Uterus (tissue), 4 donors: Measurements from ENCODE around the gene MACROH2A1. TPM values are rescaled to one million over a fixed set of nuclear protein-coding genes. Genes with fewer than 3 reads are reported as not detected.

Experiments used
- DNase-seq, 2 donors: peaks; one replicate each; pipeline ENCODE4 v3.0.0-alpha.2; 2019 to 2020
- H3K27ac ChIP-seq, 2 donors: fragments of 200-600 bp; sonication (generic); 1 replicate in 1 of 2; 2 replicates in 1 of 2; pipeline ENCODE4 v1.5.1; 2016 to 2018
- H3K27me3 ChIP-seq, 2 donors: fragments of 200-600 bp; sonication (generic); one replicate each; pipeline ENCODE4 v1.5.1; 2018 to 2019; ENCODE audit warnings: control low read depth in 1 of 2
- H3K36me3 ChIP-seq, 2 donors: fragments of 200-600 bp; sonication (generic); one replicate each; pipeline ENCODE4 v1.5.1; 2019; ENCODE audit warnings: control low read depth in 1 of 2
- H3K4me1 ChIP-seq, 2 donors: fragments of 200-600 bp; sonication (generic); one replicate each; pipeline ENCODE4 v1.5.1; 2018 to 2019; ENCODE audit warnings: control low read depth in 1 of 2
- H3K4me3 ChIP-seq, 2 donors: fragments of 200-600 bp; sonication (generic); 1 replicate in 1 of 2; 2 replicates in 1 of 2; pipeline ENCODE4 v1.5.1; 2018 to 2019; ENCODE audit warnings: mild to moderate bottlenecking in 1 of 2
- H3K9me3 ChIP-seq, 2 donors: fragments of 200-600 bp; sonication (generic); one replicate each; pipeline ENCODE4 v1.5.1; 2019; ENCODE audit warnings: control low read depth in 1 of 2
- POLR2A ChIP-seq, 2 donors: fragments of 450-650 bp; IDR thresholded peaks; one replicate each; pipeline ENCODE4 v1.6.1; 2016; ENCODE audit warnings: antibody characterized with exemption in 2 of 2, mild to moderate bottlenecking in 1 of 2, moderate library complexity in 1 of 2
- intact Hi-C: fragments of 100-400 bp; cut with DNase I; formaldehyde crosslinking; loops from one replicate; pipeline ENCODE4 v1.15.1; 2023; ENCODE audit warnings: low total_unique reads
- total RNA-seq, 4 donors: library from RNA; depleted of rRNA in 3 of 4; stranded (reverse); fragments of >200 nt in 3 of 4; gene quantifications; one replicate each; pipeline versions ENCODE4 v1.1.0 to v1.2.4, GENCODE V29; 2014 to 2023
- TF ChIP-seq, protein P1 (sequence below), 4 experiments: fragments of 200-600 bp in 2 of 4; fragments of 450-650 bp in 2 of 4; sonication (generic) in 2 of 4; IDR thresholded peaks; one replicate each; pipeline ENCODE4 v1.5.1; 2016 to 2019; ENCODE audit warnings: antibody characterized with exemption in 4 of 4, mild to moderate bottlenecking in 2 of 4, moderate library complexity in 1 of 4
- donor health status: DM: yes; HTN: yes; CAD: no.

MACROH2A1 gene
- total RNA-seq, 4 donors from 2014 or later = 121 to 200 (median 141) TPM

DNA sequence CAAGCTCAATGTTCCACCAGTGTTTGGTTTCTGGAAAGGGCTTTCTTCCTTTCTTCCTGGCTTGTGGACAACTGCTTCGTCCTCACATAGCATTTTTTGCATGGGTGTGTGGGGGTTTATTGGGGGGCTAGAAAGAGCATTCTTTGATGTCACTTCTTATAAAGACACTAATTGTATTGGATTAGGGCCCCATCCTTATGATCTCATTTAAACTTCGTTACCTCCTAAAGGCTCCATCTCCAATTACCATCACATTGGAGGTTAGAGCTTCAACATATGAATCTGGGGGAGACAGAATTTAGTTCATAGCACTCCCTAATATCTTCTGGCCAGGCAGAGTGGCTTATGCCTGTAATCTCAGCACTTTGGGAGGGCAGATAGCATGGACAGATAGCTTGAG, 6.1 kb upstream of the MACROH2A1 start:
- intact Hi-C loops = no loop called here
- TF ChIP-seq, protein P1, sequence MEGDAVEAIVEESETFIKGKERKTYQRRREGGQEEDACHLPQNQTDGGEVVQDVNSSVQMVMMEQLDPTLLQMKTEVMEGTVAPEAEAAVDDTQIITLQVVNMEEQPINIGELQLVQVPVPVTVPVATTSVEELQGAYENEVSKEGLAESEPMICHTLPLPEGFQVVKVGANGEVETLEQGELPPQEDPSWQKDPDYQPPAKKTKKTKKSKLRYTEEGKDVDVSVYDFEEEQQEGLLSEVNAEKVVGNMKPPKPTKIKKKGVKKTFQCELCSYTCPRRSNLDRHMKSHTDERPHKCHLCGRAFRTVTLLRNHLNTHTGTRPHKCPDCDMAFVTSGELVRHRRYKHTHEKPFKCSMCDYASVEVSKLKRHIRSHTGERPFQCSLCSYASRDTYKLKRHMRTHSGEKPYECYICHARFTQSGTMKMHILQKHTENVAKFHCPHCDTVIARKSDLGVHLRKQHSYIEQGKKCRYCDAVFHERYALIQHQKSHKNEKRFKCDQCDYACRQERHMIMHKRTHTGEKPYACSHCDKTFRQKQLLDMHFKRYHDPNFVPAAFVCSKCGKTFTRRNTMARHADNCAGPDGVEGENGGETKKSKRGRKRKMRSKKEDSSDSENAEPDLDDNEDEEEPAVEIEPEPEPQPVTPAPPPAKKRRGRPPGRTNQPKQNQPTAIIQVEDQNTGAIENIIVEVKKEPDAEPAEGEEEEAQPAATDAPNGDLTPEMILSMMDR (IDR thresholded peaks at IDR 0.05) = no peak
- no peak for TF ChIP-seq POLR2A (IDR thresholded peaks at IDR 0.05)
- DNase-seq = no peak

DNA sequence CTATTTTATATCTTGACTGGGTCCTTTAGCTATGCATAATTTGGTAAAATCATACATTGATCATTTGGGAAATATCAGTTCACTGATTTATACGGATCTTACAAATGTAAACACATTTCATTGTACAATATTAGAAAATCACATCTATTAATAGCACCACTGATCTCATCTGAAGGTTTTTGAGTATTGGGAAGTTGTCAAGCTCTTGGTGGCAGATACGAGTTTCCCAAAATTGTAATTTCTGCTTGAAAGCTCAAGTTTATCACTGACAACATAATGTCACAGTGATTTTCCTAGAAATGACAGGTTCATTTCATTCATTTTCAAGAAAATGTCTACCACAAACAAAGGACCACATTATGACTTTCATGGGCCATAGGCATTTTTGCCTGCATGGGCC, 3.0 kb upstream of the MACROH2A1 start:
- intact Hi-C loops = no loop called here
- DNase-seq = no peak
- Histone ChIP-seq H3K4me1 (peaks cover 0 to 4% of the 10 kb centered on the region in 2 donors), H3K4me3 (no peak overlapping the region), H3K27ac (no peak overlapping the region), H3K9me3 (no peaks in the 10 kb centered on the region), H3K27me3 (no peaks in the 10 kb centered on the region), H3K36me3 (no peaks in the 10 kb centered on the region)
- TF ChIP-seq, protein P1 (IDR thresholded peaks at IDR 0.05) = no peak
- no peak for TF ChIP-seq POLR2A (IDR thresholded peaks at IDR 0.05)

More for the DNA sequence above, 6.1 kb upstream of the MACROH2A1 start:
- Histone ChIP-seq H3K4me3 (no peak overlapping the region), H3K9me3 (no peaks in the 10 kb centered on the region), H3K27ac (no peak overlapping the region), H3K4me1 (no peaks in the 10 kb centered on the region), H3K36me3 (no peaks in the 10 kb centered on the region), H3K27me3 (no peaks in the 10 kb centered on the region)

DNA sequence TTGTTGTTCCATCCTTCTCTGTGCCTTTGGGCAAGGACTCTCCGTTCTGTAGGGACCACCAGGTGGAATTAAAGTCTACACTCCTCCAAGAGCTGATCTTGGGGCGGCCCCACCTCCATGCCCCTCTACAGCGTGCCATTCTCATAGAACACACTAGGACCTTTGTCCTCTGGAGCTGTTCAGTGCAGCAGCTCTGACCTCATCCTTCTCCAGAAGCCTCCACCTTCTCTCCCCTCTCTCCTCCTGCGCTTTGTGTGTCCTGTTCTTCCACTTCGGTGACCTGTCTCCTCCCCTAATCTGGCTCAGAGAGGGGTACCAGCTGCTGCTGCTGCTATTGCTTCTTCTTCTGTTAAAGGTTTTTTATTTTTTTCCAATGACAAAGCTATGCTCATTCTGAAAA, 1.8 kb upstream of the MACROH2A1 start:
- no peak for DNase-seq
- intact Hi-C loops = no loop called here
- Histone ChIP-seq H3K9me3 (no peaks in the 10 kb centered on the region), H3K4me1 (peaks cover 0 to 4% of the 10 kb centered on the region in 2 donors), H3K36me3 (no peaks in the 10 kb centered on the region), H3K4me3 (no peak overlapping the region), H3K27me3 (no peaks in the 10 kb centered on the region), H3K27ac (no peak overlapping the region)
- no peak for TF ChIP-seq POLR2A (IDR thresholded peaks at IDR 0.05)
- TF ChIP-seq, protein P1 (IDR thresholded peaks at IDR 0.05) = no peak

DNA sequence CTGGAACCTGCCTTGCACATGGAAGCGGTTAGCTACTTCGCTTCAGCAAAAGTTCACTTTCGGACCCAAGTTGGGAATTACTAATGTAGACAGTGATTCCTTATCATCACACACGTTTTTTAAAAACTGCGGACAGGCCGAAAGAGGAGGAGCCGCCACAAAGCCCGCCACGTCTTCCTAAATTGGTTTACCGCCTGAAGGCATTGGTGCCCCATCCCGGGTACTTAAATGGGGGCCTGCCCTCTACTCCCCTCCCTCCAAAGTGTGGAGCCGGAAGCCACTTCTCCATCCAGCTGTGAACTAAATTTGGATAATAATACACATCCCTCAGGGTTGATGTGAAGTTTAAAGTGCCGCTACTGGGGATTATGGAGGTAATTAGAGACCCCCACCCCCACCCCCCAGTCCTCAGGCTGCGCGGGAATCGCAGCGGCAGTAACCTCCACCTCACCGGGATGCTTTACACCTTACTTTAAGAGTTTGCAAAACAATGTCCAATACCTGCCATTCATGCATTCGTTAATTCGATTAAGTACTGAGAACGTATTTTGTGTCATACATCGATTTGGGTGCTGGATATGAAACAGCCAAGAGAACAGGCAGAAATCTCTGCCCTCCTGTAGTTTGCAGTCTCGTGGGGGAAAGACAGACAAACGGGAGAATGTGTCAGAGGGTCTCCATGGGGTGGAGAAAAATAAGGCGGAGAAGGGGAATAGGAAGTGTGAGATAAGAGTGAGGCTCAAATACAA, 937 bp upstream of the MACROH2A1 start:
- no peak for DNase-seq
- intact Hi-C loops = no loop called here
- Histone ChIP-seq H3K27ac (peak overlapping the region; percentile 84 to 93), H3K4me3 (peak overlapping the region; percentile 68 to 69), H3K9me3 (no peaks in the 10 kb centered on the region), H3K4me1 (peaks cover 0 to 7% of the 10 kb centered on the region in 2 donors), H3K36me3 (no peaks in the 10 kb centered on the region), H3K27me3 (no peaks in the 10 kb centered on the region)
- TF ChIP-seq POLR2A (IDR thresholded peaks at IDR 0.05) = no peak
- TF ChIP-seq, protein P1 (IDR thresholded peaks at IDR 0.05) = no peak

DNA sequence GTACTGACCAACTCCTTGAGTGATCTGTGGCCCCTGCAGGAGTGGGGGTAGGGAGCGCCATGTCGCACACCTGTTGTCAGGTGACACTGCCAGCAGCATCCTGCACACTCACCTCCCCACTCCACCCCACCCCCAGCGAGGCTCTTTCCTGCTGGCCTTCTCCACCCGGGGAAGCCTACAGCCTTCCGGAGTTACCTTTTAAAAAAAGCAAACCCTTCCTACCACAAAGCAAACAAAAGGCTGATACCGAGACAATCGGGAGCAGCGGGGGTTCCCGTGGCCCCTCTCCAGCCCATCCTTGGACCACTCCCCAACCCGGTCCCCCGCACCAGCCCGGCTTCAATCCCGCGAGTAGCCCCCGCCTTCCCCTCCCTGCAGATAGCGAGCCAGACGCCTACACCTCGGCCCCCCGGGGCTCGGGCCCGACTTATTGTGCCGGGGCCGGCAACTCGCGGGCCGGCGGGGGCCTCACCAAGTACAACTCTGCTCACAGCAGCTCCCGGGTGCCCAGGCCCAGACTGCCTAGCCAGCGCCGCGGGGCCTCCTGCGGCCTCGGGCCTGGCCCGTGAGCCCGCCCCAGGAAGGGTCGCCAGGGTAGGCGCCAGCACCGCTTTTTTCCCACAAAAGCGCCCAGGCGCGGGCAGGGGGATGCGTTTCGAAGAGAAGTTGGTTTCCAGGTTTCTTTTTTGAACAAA, 724 bp downstream of the MACROH2A1 start:
- DNase-seq = peak in 1 of 2 donors; percentile 35
- intact Hi-C loops = no loop called here
- peak overlapping the region; percentile 68 to 69 for H3K4me3 ChIP-seq
- H3K4me1 ChIP-seq = peaks cover 0 to 11% of the 10 kb centered on the region in 2 donors
- no peaks in the 10 kb centered on the region for H3K27me3 ChIP-seq
- no peak for TF ChIP-seq POLR2A (IDR thresholded peaks at IDR 0.05)
- TF ChIP-seq, protein P1 (IDR thresholded peaks at IDR 0.05) = no peak
- H3K27ac ChIP-seq = peak overlapping the region; percentile 84 to 93
- H3K36me3 ChIP-seq = no peaks in the 10 kb centered on the region
- no peaks in the 10 kb centered on the region for H3K9me3 ChIP-seq
